Parathyroid adenoma (tissue), 2 donors: ENCODE measurements around the gene CLEC16A.

Experiments used
- H2AFZ ChIP-seq: fragments of 300-600 bp; sonication (generic); one replicate; pipeline ENCODE4 v1.7.0; 2017; ENCODE audit warnings: antibody characterized with exemption, mild to moderate bottlenecking
- H3K27ac ChIP-seq: fragments of 300-600 bp; sonication (generic); one replicate; pipeline ENCODE4 v1.7.0; 2017
- H3K27me3 ChIP-seq: fragments of 300-600 bp; sonication (generic); one replicate; pipeline ENCODE4 v1.7.0; 2017; ENCODE audit warnings: low read length; ENCODE audit not compliant: control insufficient read depth, insufficient read depth
- H3K36me3 ChIP-seq: fragments of 300-600 bp; sonication (generic); one replicate; pipeline ENCODE4 v1.7.0; 2017; ENCODE audit warnings: low read length; ENCODE audit not compliant: control insufficient read depth, insufficient read depth
- H3K4me1 ChIP-seq: fragments of 300-600 bp; sonication (generic); one replicate; pipeline ENCODE4 v1.7.0; 2017; ENCODE audit warnings: control low read depth
- H3K4me2 ChIP-seq: fragments of 300-600 bp; sonication (generic); one replicate; pipeline ENCODE4 v1.7.0; 2017; ENCODE audit warnings: low read length
- H3K4me3 ChIP-seq: fragments of 300-600 bp; sonication (generic); one replicate; pipeline ENCODE4 v1.7.0; 2017; ENCODE audit warnings: low read depth, low read length
- H3K79me2 ChIP-seq: fragments of 300-600 bp; sonication (generic); one replicate; pipeline ENCODE4 v1.7.0; 2017; ENCODE audit warnings: control low read depth
- H3K9ac ChIP-seq: fragments of 300-600 bp; sonication (generic); one replicate; pipeline ENCODE4 v1.7.0; 2017; ENCODE audit warnings: mild to moderate bottlenecking
- H3K9me3 ChIP-seq: fragments of 300-600 bp; sonication (generic); one replicate; pipeline ENCODE4 v1.7.0; 2017; ENCODE audit warnings: low read length; ENCODE audit not compliant: control insufficient read depth
- TF ChIP-seq, protein P1 (sequence below): fragments of 300-600 bp; sonication (generic); IDR thresholded peaks from one replicate; pipeline ENCODE4 v1.7.0; 2017; ENCODE audit warnings: antibody characterized with exemption, mild to moderate bottlenecking
- donor health status: primary hyperparathyroidism.

Gene CLEC16A

DNA sequence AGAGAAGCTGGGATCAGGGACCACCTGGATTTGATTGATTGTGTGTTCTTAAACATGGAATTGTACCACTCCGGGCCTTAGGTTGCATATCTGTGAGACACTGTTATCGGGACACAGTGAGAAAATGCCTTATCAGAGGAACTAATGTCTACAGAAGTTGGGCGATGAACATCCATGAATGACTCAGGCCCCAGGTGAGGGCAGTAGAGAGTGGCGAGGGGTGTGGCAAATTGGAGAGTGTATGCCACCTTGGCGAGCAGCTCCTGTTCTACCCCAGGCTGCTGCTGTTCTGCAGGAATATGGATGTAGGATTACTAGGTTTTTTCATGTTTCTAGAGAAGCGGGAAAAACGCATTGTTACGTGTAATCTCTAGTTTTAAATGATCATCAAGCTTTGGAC, 38.8 kb downstream of the CLEC16A start:
- H3K4me3 ChIP-seq, result no peak overlapping the region
- H3K4me1 ChIP-seq, result no peaks in the 10 kb centered on the region
- H3K9me3 ChIP-seq, result no peaks in the 10 kb centered on the region
- TF ChIP-seq, protein P1, sequence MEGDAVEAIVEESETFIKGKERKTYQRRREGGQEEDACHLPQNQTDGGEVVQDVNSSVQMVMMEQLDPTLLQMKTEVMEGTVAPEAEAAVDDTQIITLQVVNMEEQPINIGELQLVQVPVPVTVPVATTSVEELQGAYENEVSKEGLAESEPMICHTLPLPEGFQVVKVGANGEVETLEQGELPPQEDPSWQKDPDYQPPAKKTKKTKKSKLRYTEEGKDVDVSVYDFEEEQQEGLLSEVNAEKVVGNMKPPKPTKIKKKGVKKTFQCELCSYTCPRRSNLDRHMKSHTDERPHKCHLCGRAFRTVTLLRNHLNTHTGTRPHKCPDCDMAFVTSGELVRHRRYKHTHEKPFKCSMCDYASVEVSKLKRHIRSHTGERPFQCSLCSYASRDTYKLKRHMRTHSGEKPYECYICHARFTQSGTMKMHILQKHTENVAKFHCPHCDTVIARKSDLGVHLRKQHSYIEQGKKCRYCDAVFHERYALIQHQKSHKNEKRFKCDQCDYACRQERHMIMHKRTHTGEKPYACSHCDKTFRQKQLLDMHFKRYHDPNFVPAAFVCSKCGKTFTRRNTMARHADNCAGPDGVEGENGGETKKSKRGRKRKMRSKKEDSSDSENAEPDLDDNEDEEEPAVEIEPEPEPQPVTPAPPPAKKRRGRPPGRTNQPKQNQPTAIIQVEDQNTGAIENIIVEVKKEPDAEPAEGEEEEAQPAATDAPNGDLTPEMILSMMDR, result no peak
- no peak overlapping the region for H3K27ac ChIP-seq
- H3K79me2 ChIP-seq, result no peaks in the 10 kb centered on the region
- H3K9ac ChIP-seq, result no peak overlapping the region
- no peak overlapping the region for H3K4me2 ChIP-seq
- H3K27me3 ChIP-seq, result no peaks in the 10 kb centered on the region
- no peak overlapping the region for H2AFZ ChIP-seq
- no peaks in the 10 kb centered on the region for H3K36me3 ChIP-seq

DNA sequence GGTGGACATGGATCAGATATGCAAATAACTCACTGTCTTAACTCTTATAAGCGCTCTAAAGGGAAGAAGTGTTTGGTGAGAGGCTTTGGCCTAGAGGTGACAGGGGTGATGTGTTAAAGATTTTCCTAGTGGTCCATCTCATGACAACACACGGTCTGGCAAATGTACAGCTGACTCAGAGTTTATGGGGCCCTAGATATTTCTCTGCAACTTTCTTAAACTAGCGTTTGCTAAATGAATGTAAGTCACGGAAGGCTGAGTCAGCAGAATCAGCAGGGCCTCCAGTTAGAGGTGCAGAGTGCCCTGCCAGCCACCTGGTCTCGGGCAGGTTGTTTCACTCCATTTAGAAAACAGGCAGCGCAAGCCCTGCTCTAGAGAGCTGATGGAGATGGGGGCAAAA, 40.1 kb downstream of the CLEC16A start:
- TF ChIP-seq, protein P1, result no peak
- H2AFZ ChIP-seq, result no peak overlapping the region
- no peaks in the 10 kb centered on the region for H3K36me3 ChIP-seq
- H3K9me3 ChIP-seq, result no peaks in the 10 kb centered on the region
- no peak overlapping the region for H3K4me2 ChIP-seq
- H3K9ac ChIP-seq, result no peak overlapping the region
- no peak overlapping the region for H3K27ac ChIP-seq
- no peaks in the 10 kb centered on the region for H3K79me2 ChIP-seq
- no peaks in the 10 kb centered on the region for H3K4me1 ChIP-seq
- no peak overlapping the region for H3K4me3 ChIP-seq
- no peaks in the 10 kb centered on the region for H3K27me3 ChIP-seq

- H3K9ac ChIP-seq, result no peak overlapping the region
- no peaks in the 10 kb centered on the region for H3K4me1 ChIP-seq
- TF ChIP-seq, protein P1, result no peak
- H3K79me2 ChIP-seq, result no peaks in the 10 kb centered on the region
- no peak overlapping the region for H3K27ac ChIP-seq
- no peaks in the 10 kb centered on the region for H3K36me3 ChIP-seq
- H3K4me2 ChIP-seq, result no peak overlapping the region
- H3K9me3 ChIP-seq, result no peaks in the 10 kb centered on the region
- no peak overlapping the region for H3K4me3 ChIP-seq
- no peaks in the 10 kb centered on the region for H3K27me3 ChIP-seq
- no peak overlapping the region for H2AFZ ChIP-seq
These were observed 43.2 kb downstream of the CLEC16A start for GRCh38 chr16:10987361-10988163.

GRCh38 chr16:10988164-10988803, 43.9 kb downstream of the CLEC16A start:
- Histone ChIP-seq H3K27me3 (no peaks in the 10 kb centered on the region), H3K27ac (no peak overlapping the region), H3K4me2 (no peak overlapping the region), H3K9me3 (no peaks in the 10 kb centered on the region), H3K79me2 (no peaks in the 10 kb centered on the region), H3K9ac (no peak overlapping the region), H3K4me3 (no peak overlapping the region), H2AFZ (no peak overlapping the region), H3K36me3 (no peaks in the 10 kb centered on the region), H3K4me1 (no peaks in the 10 kb centered on the region)
- TF ChIP-seq, protein P1, result no peak
